GM10847 (cell line): Measurements from ENCODE around the gene DDX31.

Experiments used
- POLR2A ChIP-seq: IDR thresholded peaks from 2 replicates; pipeline ENCODE4 v1.6.1; 2011; ENCODE audit not compliant: insufficient read length; ENCODE audit errors: extremely low read depth

The DDX31 gene

DNA sequence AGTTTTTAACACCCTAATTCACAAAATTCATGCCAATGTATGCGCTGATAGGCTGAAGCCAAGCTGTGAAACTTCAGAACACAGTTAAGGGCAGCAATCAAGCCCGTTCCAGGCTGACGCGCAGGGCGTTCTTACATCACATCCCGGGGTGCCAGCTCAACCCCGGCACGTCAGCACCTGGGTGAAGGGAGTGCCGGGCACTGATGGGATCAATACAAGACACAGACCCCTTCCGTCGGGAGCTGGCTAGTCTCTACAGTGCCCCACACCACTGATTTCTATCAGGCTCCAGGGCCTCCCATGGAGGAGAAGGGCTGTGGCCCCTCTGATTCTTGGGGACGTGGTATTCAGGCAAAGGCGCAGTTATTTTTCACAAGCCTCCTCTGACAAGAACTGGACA, 75.4 kb downstream of the DDX31 start:
- no peak for TF ChIP-seq POLR2A

DNA sequence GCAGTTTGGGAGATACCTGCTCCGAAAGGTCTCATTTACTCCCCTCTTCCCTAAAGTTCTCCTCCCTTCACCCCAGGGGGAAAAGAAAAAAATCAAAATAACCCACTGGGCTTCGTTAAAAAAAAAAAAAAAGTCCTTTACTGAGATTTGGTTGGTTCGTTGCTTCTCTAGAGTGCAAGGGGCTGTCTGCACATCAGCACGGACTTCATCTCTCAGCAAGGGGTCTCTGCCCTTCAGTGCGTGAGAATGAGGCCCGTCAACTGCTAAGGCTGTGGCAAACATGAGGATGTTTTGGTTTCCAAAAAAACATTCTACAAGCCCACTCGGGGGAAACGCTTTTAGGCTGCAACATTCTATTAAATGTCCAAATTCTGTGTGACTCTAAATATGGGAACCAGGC, 77.3 kb downstream of the DDX31 start:
- no peak for TF ChIP-seq POLR2A

DNA sequence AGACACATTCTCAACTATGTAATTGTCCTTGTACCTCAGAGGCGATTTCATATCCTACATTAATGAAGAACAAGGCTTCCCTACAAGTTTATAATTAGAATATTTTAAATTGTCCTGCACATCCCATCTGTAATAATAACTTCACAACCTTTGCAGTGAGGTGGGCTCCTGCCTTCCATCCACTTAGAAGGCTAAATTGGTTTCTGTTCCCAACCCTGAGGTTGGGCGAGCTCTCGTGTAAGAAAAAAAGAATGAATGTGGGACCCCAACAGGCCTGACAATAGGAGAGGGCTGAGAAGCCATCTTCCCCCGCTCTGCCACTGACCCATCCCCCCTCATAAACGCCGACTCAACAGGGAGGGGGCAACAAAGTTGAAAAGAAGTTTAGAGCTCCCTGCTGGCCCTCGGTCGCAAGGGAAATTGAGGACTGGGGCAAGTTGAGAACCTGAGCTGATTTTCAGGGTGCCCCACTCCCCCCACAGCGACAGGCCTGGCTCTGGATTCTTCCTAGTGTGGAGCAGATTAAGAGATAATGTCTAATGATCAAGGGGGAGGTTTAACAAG, 78.0 kb downstream of the DDX31 start:
- no peak for TF ChIP-seq POLR2A

DNA sequence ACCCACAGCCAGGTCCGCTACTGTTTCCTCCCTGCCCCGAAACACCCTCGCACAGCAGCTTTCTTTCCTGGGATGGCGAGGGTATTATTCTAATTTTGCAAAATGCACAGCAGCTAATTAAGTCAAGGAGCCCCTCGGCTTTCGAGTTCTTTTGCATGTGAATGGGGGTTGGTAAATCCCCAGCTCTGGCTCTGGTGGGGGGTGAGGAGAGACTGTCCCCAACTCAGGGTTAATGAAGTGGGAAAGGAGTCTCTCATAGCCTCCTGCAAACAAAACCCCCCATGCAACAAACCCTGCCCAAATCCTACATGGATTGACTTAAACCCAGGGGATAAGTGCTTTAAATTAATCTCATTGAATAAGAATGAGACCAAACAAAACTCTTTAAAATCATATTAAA, 78.5 kb downstream of the DDX31 start:
- no peak for TF ChIP-seq POLR2A

- no peak for TF ChIP-seq POLR2A
These were observed 79.2 kb downstream of the DDX31 start for GRCh38 chr9:132590318-132591182.

- no peak for TF ChIP-seq POLR2A
These were observed 79.8 kb downstream of the DDX31 start for GRCh38 chr9:132590037-132590317.

GRCh38 chr9:132589148-132590036, 80.4 kb downstream of the DDX31 start:
- no peak for TF ChIP-seq POLR2A

GRCh38 chr9:132588501-132589147, 81.2 kb downstream of the DDX31 start:
- TF ChIP-seq POLR2A = no peak

DNA sequence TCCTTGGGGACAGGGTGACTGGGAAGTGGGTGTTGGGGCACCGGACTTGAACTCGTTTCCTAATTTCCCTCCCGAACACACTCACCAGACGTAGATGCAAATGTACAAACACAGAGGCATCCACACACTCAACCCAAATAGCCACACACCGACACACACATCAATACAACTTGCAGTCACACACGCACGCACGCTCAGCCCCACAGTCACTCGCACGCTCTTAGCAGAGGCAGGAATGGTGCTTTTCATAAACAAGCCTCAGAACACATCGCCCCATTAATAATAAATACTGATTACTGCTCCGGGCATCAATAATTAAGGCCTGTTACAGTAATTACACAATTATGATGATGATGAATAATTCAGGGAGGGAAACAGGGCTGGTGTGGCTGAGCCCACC, 81.7 kb downstream of the DDX31 start:
- TF ChIP-seq POLR2A = no peak

DNA sequence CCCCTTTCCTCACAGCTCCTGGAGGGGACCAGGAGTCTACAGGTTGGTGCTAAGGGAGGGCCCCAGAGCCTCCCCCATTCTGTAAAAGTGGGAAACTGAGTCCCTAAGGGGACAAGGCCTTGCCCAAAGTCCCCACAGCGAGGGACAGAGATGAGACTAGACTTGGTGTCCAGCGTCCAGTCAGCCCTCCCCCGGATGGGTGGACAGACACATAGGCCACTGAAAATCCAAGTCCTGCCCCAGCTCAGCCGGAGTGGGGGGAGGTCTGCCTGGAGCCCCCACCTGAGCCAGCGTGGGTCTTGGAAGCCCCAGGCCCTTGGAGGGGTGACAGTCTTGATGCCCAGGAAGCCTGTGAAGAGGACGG, 82.2 kb downstream of the DDX31 start:
- no peak for TF ChIP-seq POLR2A

DNA sequence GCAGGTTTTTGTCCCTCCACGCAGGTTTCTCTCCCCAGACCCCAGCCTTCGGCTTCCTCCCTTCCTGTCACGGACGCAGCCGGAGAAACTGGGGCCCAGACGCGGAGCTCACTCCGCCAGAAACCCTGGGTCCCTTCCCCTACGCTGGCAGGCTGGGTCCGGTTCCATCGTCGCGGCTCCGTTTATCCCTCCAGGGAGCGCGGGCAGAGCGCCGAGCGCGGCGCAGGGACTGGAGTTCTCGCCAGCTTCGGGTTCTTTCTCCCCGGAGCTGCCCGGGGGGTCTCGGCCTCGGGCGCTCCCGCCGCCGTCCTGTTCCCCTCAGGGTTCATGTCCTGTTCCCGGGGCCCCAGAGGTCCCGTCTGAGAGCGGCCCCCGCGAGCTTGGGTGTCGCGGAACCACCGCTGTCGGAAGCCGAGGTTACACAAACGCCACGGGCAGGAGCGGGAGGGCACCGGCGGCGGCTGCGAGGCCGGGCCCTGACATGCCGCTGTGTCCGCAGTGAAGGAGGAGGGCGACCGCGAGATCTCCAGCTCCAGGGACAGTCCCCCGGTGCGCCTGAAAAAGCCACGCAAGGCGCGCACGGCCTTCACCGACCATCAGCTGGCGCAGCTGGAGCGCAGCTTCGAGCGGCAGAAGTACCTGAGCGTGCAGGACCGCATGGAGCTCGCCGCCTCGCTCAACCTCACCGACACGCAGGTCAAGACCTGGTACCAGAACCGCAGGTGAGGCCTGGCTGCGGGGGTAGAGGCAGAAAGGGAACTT, 82.8 kb downstream of the DDX31 start:
- no peak for TF ChIP-seq POLR2A

GRCh38 chr9:132585954-132586829, 83.6 kb downstream of the DDX31 start:
- no peak for TF ChIP-seq POLR2A

DNA sequence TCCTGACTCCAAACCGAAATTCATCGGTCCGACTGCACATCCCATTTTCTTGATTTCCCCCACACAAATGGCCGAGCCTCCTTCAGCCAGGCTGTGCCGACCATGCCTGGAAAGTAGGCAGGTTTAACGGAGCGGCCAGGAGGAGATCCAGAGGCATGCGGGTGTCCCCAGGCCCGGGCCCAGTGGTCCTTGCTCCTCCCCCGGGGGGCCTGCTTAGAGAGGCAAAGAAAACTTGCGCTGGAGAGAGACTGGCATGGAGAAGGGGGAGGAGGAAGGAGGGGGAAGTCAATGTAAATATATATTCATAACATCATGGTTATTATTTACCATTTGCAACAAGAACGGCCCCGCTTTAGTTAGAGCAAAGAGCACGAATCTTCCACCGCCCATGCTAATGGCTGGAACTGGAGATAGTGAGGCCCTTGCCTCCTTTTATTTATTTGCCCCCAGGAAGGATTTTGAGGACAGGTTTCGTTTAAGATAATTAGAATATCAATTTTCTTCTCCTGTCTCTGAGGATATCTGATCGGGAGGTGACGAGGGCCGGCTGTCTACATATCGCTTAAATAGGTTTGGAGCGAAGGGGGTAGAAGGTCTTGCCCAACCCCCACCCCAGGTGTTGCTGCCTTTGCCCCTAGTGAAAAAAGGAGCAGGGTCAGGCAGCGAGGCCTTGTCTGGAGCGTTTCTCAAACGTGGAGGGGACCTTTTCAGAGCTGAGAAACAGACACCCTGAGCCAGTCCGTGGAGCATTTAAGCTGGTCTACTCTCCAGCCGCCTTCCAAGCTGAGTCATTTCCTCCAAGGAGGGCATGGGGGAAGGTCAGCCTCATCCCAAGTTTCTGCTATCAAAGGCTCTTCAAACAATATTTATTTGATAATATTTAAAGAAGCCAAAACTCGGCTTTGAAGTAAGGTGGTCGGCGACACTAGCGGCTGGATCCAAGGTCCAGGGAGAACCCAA, 84.9 kb downstream of the DDX31 start:
- no peak for TF ChIP-seq POLR2A
